Effector memory CD4-positive, alpha-beta T cell (primary cell): ENCODE results near the gene SDR42E2.
"Not testable (repeated sequence)": the region's sequence is repeated elsewhere in the genome, so short reads cannot be mapped to it uniquely, and the experiment has no call there.

ENCODE experiments used
- DNase-seq, 3 donors: peaks; one replicate each; pipeline ENCODE4 v3.0.0-alpha.2; 2020
- H3K27ac ChIP-seq: 2 replicates; pipeline ENCODE4 v1.7.0; 2013; ENCODE audit warnings: mild to moderate bottlenecking, low read length, moderate library complexity; ENCODE audit not compliant: insufficient read depth, poor library complexity, severe bottlenecking
- H3K27me3 ChIP-seq: replicated peaks from 2 replicates; pipeline ENCODE4 v1.7.0; 2013; ENCODE audit warnings: mild to moderate bottlenecking, low read length; ENCODE audit not compliant: insufficient read depth, control insufficient read depth, poor library complexity, severe bottlenecking
- H3K36me3 ChIP-seq: 2 replicates; pipeline ENCODE4 v1.7.0; 2013; ENCODE audit warnings: mild to moderate bottlenecking, low read length, moderate library complexity; ENCODE audit not compliant: control insufficient read depth, insufficient read depth
- H3K4me1 ChIP-seq: 2 replicates; pipeline ENCODE4 v1.7.0; 2013; ENCODE audit warnings: low read length, mild to moderate bottlenecking; ENCODE audit not compliant: control insufficient read depth, insufficient read depth, poor library complexity, severe bottlenecking
- H3K4me3 ChIP-seq: 2 replicates; pipeline ENCODE4 v1.7.0; 2013; ENCODE audit warnings: low read length, low read depth, mild to moderate bottlenecking; ENCODE audit not compliant: insufficient read depth, poor library complexity, severe bottlenecking
- H3K9me3 ChIP-seq: 2 replicates; pipeline ENCODE4 v1.7.0; 2013; ENCODE audit warnings: mild to moderate bottlenecking, low read length, moderate library complexity; ENCODE audit not compliant: control insufficient read depth

Gene SDR42E2

GRCh38 chr16:22152316-22152715 is 10.0 kb upstream of the SDR42E2 start:
- Histone ChIP-seq H3K4me1 (no peaks in the 10 kb centered on the region), H3K4me3 (no peak overlapping the region), H3K36me3 (no peaks in the 10 kb centered on the region), H3K27me3 (no peaks in the 10 kb centered on the region), H3K27ac (no peak overlapping the region), H3K9me3 (no peaks in the 10 kb centered on the region)
- no peak for DNase-seq

- not testable (repeated sequence) for H3K9me3 ChIP-seq, H3K4me1 ChIP-seq, DNase-seq
These were observed 9.2 kb upstream of the SDR42E2 start for GRCh38 chr16:22153078-22153477.

GRCh38 chr16:22161401-22161800 is 905 bp upstream of the SDR42E2 start:
- no peak for DNase-seq
- Histone ChIP-seq H3K27ac (no peak overlapping the region), H3K36me3 (no peaks in the 10 kb centered on the region), H3K4me1 (no peaks in the 10 kb centered on the region), H3K4me3 (no peak overlapping the region), H3K27me3 (no peaks in the 10 kb centered on the region), H3K9me3 (no peaks in the 10 kb centered on the region)

More at GRCh38 chr16:22153078-22153477, 9.2 kb upstream of the SDR42E2 start:
- not testable (repeated sequence) for H3K36me3 ChIP-seq, H3K27ac ChIP-seq, H3K27me3 ChIP-seq, H3K4me3 ChIP-seq

- Histone ChIP-seq H3K27ac (no peak overlapping the region), H3K9me3 (no peaks in the 10 kb centered on the region)
- DNase-seq, result no peak
These were observed 327 bp downstream of the SDR42E2 start for GRCh38 chr16:22162656-22163009.

GRCh38 chr16:22163806-22164205 is 1.5 kb downstream of the SDR42E2 start:
- Histone ChIP-seq H3K4me1 (no peaks in the 10 kb centered on the region), H3K27me3 (no peaks in the 10 kb centered on the region), H3K4me3 (no peak overlapping the region), H3K27ac (no peak overlapping the region), H3K9me3 (no peaks in the 10 kb centered on the region), H3K36me3 (no peaks in the 10 kb centered on the region)
- no peak for DNase-seq

More at GRCh38 chr16:22162656-22163009, 327 bp downstream of the SDR42E2 start:
- H3K4me1 ChIP-seq, result no peaks in the 10 kb centered on the region
- H3K27me3 ChIP-seq, result no peaks in the 10 kb centered on the region
- no peaks in the 10 kb centered on the region for H3K36me3 ChIP-seq
- peak overlapping the region; percentile 29 for H3K4me3 ChIP-seq

- no peaks in the 10 kb centered on the region for H3K27me3 ChIP-seq
- no peaks in the 10 kb centered on the region for H3K4me1 ChIP-seq
- no peak overlapping the region for H3K4me3 ChIP-seq
- H3K36me3 ChIP-seq, result no peaks in the 10 kb centered on the region
- H3K27ac ChIP-seq, result no peak overlapping the region
- DNase-seq, result no peak
- no peaks in the 10 kb centered on the region for H3K9me3 ChIP-seq
These were observed 2.2 kb downstream of the SDR42E2 start for GRCh38 chr16:22164482-22164881.

- no peak for DNase-seq
- Histone ChIP-seq H3K9me3 (no peaks in the 10 kb centered on the region), H3K27ac (no peak overlapping the region), H3K4me1 (no peaks in the 10 kb centered on the region), H3K36me3 (no peaks in the 10 kb centered on the region), H3K27me3 (no peaks in the 10 kb centered on the region), H3K4me3 (no peak overlapping the region)
These were observed 3.4 kb downstream of the SDR42E2 start for GRCh38 chr16:22165508-22166285.

GRCh38 chr16:22171953-22172352 is 9.6 kb downstream of the SDR42E2 start:
- no peak for DNase-seq
- Histone ChIP-seq H3K9me3 (no peaks in the 10 kb centered on the region), H3K4me1 (no peaks in the 10 kb centered on the region), H3K27ac (no peak overlapping the region), H3K36me3 (no peaks in the 10 kb centered on the region), H3K4me3 (no peak overlapping the region), H3K27me3 (no peaks in the 10 kb centered on the region)

GRCh38 chr16:22172642-22173041 is 10.3 kb downstream of the SDR42E2 start:
- H3K27ac ChIP-seq, H3K27me3 ChIP-seq, H3K4me1 ChIP-seq, H3K36me3 ChIP-seq, DNase-seq, H3K4me3 ChIP-seq, H3K9me3 ChIP-seq: not testable (repeated sequence)

- Histone ChIP-seq H3K4me3 (no peak overlapping the region), H3K9me3 (no peaks in the 10 kb centered on the region), H3K4me1 (no peaks in the 10 kb centered on the region), H3K27ac (no peak overlapping the region), H3K36me3 (no peaks in the 10 kb centered on the region), H3K27me3 (no peaks in the 10 kb centered on the region)
- DNase-seq, result no peak
These were observed 12.3 kb downstream of the SDR42E2 start for GRCh38 chr16:22174642-22175041.
